HUES6 (cell line): ENCODE results near the gene RASAL2.
"Not testable (repeated sequence)": the region's sequence is repeated elsewhere in the genome, so short reads cannot be mapped to it uniquely, and the experiment has no call there.

Experiments
- H3K27ac ChIP-seq: 2 replicates; pipeline ENCODE4 v1.7.0; 2013; ENCODE audit warnings: low read depth, mild to moderate bottlenecking, low read length, inconsistent platforms
- H3K27me3 ChIP-seq: 2 replicates; pipeline ENCODE4 v1.6.1; 2013; ENCODE audit warnings: low read length; ENCODE audit not compliant: control insufficient read depth, insufficient read depth
- H3K36me3 ChIP-seq: 2 replicates; pipeline ENCODE4 v1.6.1; 2013; ENCODE audit warnings: low read length; ENCODE audit not compliant: control insufficient read depth, insufficient read depth
- H3K4me1 ChIP-seq: 2 replicates; pipeline ENCODE4 v1.6.1; 2013; ENCODE audit warnings: low read length; ENCODE audit not compliant: control insufficient read depth, insufficient read depth
- H3K4me3 ChIP-seq: 2 replicates; pipeline ENCODE4 v1.5.1; 2013; ENCODE audit warnings: low read depth, low read length
- H3K9ac ChIP-seq: one replicate; pipeline ENCODE4 v1.6.1; 2013; ENCODE audit warnings: mild to moderate bottlenecking, low read length
- H3K9me3 ChIP-seq: 2 replicates; pipeline ENCODE4 v1.6.1; 2013; ENCODE audit warnings: low read depth, low read length; ENCODE audit not compliant: control insufficient read depth, insufficient read depth

RASAL2 gene

GRCh38 chr1:178075333-178075732 is 18.6 kb upstream of the RASAL2 start:
- no peak overlapping the region for H3K9ac ChIP-seq
- no peaks in the 10 kb centered on the region for H3K36me3 ChIP-seq
- no peaks in the 10 kb centered on the region for H3K27me3 ChIP-seq
- no peaks in the 10 kb centered on the region for H3K9me3 ChIP-seq
- H3K4me3 ChIP-seq = no peak overlapping the region
- no peaks in the 10 kb centered on the region for H3K4me1 ChIP-seq
- H3K27ac ChIP-seq = no peak overlapping the region

GRCh38 chr1:178076607-178077006 is 17.3 kb upstream of the RASAL2 start:
- no peaks in the 10 kb centered on the region for H3K9me3 ChIP-seq
- no peak overlapping the region for H3K9ac ChIP-seq
- no peak overlapping the region for H3K27ac ChIP-seq
- H3K4me1 ChIP-seq = no peaks in the 10 kb centered on the region
- H3K4me3 ChIP-seq = no peak overlapping the region
- no peaks in the 10 kb centered on the region for H3K27me3 ChIP-seq
- no peaks in the 10 kb centered on the region for H3K36me3 ChIP-seq

GRCh38 chr1:178077917-178078316 is 16.0 kb upstream of the RASAL2 start:
- Histone ChIP-seq H3K27ac (no peak overlapping the region), H3K9ac (no peak overlapping the region), H3K4me1 (no peaks in the 10 kb centered on the region), H3K36me3 (no peaks in the 10 kb centered on the region), H3K27me3 (no peaks in the 10 kb centered on the region), H3K4me3 (no peak overlapping the region), H3K9me3 (no peaks in the 10 kb centered on the region)

DNA sequence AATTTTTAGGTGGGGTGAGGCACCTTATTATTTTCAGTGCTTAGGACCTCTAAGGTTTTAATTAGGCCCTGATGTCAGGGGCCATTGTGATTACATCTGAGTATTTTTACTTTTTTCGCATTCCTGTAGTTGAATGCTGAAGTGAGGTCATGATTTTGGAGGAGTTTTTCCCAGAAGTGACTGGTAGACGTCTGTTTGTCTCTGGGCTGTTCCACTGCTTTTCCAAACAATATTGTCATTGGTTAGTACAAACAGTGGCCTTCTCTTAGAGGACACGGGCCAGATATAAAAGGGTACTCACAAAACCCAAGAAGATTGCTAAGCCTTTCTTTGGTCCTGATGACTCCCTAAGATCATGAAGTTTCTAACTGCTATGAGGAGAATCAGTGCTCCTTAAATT is 7.6 kb upstream of the RASAL2 start:
- Histone ChIP-seq H3K4me1 (no peaks in the 10 kb centered on the region), H3K27ac (no peak overlapping the region), H3K9ac (no peak overlapping the region), H3K27me3 (no peaks in the 10 kb centered on the region), H3K4me3 (no peak overlapping the region), H3K9me3 (no peaks in the 10 kb centered on the region), H3K36me3 (no peaks in the 10 kb centered on the region)

- Histone ChIP-seq H3K9ac (no peak overlapping the region), H3K4me1 (no peaks in the 10 kb centered on the region), H3K9me3 (no peaks in the 10 kb centered on the region), H3K27me3 (no peaks in the 10 kb centered on the region), H3K4me3 (no peak overlapping the region), H3K27ac (no peak overlapping the region), H3K36me3 (no peaks in the 10 kb centered on the region)
Observed at GRCh38 chr1:178086766-178087165, 7.1 kb upstream of the RASAL2 start.

- H3K4me1 ChIP-seq = peaks cover 4% of the 10 kb centered on the region; the same call in 1 of the 2 replicates
- H3K36me3 ChIP-seq = no peaks in the 10 kb centered on the region
- no peaks in the 10 kb centered on the region for H3K27me3 ChIP-seq
- no peaks in the 10 kb centered on the region for H3K9me3 ChIP-seq
- H3K27ac ChIP-seq = no peak overlapping the region
- no peak overlapping the region for H3K9ac ChIP-seq
- no peak overlapping the region for H3K4me3 ChIP-seq
Observed at GRCh38 chr1:178088651-178089050, 5.3 kb upstream of the RASAL2 start.

DNA sequence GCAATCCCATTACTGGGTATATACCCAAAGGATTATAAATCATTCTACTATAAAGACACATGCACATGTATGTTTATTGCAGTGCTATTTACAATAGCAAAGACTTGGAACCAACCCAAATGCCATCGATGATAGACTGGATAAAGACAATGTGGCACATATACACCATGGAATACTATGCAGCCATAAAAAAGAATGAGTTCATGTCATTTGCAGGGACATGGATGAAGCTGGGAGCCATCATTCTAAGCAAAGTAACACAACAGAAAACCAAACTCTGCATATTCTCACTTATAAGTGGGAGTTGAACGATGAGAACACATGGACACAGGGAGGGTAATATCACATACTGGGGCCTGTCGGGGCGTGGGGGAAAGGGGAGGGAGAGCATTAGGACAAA is 2.5 kb upstream of the RASAL2 start:
- not testable (repeated sequence) for H3K4me3 ChIP-seq, H3K9ac ChIP-seq, H3K27ac ChIP-seq, H3K27me3 ChIP-seq, H3K36me3 ChIP-seq, H3K9me3 ChIP-seq
- peaks cover 22% of the 10 kb centered on the region for H3K4me1 ChIP-seq

DNA sequence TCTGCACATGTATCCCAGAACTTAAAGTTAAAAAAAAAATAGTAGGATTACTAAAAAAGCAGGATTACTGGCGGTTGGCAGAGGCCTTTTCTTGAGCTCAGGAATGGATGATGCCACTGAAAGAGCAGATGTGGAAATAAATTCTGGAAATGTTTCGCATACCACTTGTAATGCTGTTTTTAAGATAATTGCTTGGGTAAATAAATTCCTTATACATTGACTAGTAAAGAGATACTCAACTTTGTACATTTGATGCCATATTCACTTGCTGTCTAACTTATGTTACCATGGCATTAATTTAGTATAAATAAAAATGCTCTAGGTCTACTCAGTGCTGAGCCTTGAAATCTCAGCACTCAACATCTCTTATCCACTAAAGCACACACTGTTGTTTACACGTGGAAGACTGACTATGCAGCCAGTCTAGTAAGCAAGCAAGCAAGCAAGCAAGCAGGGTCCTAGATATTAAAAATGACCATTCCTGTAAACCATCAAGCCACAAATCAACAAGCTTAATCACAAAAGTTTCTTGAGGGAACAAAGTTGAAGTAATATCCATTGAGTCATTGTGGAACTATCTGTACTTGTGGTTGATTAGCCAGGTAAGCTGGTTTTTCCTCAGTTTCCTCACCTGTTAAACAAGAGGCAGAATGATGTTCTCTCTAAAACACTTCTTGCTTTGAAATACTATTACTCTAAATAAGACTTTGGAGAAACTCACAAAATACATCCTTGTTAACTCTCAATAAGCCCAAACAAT is 1.7 kb upstream of the RASAL2 start:
- Histone ChIP-seq H3K27me3 (no peaks in the 10 kb centered on the region), H3K36me3 (no peaks in the 10 kb centered on the region), H3K27ac (no peak overlapping the region), H3K4me3 (no peak overlapping the region), H3K9ac (no peak overlapping the region), H3K4me1 (peaks cover 26% of the 10 kb centered on the region), H3K9me3 (no peaks in the 10 kb centered on the region)

GRCh38 chr1:178092878-178093493 is 918 bp upstream of the RASAL2 start:
- H3K4me3 ChIP-seq = peak overlapping the region; percentile 91
- peak overlapping the region; percentile 32 for H3K9ac ChIP-seq
- H3K36me3 ChIP-seq = no peaks in the 10 kb centered on the region
- H3K4me1 ChIP-seq = peaks cover 31% of the 10 kb centered on the region
- H3K27me3 ChIP-seq = no peaks in the 10 kb centered on the region
- no peaks in the 10 kb centered on the region for H3K9me3 ChIP-seq
- no peak overlapping the region for H3K27ac ChIP-seq

DNA sequence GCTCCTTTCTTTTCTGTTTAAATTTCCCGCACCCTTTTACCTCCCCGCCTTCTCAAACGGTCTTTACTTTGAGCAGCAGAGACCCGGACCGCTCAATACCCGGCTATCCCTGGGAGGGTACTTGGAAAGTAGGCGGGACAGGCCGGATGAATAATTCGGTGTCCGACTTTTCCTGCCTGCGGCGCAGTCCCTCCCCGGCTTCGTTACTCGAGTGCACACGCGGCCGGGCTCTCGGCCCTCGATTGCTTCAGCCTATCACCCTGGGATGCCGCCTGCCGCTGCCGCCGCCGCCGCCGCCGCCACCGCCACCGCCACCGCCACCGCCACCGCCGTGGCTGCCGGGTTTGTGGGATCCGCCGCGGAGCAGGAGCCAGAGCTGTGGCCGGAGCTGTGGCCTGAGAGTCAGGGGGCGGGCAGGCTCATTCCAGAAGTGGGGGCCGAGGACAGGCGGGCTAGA is 382 bp upstream of the RASAL2 start:
- Histone ChIP-seq H3K9me3 (no peaks in the 10 kb centered on the region), H3K27ac (peak overlapping the region; percentile 82; the same call in 1 of the 2 replicates), H3K4me3 (peak overlapping the region; percentile 91), H3K27me3 (no peaks in the 10 kb centered on the region), H3K9ac (peak overlapping the region; percentile 89), H3K4me1 (peaks cover 37% of the 10 kb centered on the region), H3K36me3 (no peaks in the 10 kb centered on the region)
